ENCODE data around the gene DDX1.

DNA sequence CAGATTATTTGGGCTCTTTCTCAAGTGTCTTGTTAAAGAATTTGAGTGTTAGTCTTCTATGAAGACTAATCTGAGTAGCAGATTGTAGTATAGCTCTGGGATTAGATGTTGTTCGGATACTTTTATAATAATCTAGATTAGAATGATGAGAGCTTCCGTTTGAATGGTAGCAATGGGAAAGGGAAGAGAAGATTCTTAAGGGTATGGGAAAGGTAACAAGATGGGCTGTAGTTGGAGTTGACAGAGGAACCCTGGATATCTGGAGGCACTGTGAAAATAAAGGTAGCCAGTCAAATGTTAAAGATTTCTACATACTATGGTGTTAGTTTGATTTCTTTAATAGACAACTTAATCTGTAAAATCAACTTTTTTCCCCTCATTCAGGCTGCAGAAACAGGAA, 4.7 kb downstream of the DDX1 start:
- TF ChIP-seq CEBPB (IDR thresholded peaks at IDR 0.05; ENCODE audit: borderline replicate concordance in 1 of 2, low read depth in 2 of 2, low read length in 2 of 2) (no peak), CREM (IDR thresholded peaks at IDR 0.05; ENCODE audit: low read depth) (no peak)
